ENCODE measurements around the gene SCARF2.

Gene SCARF2

DNA sequence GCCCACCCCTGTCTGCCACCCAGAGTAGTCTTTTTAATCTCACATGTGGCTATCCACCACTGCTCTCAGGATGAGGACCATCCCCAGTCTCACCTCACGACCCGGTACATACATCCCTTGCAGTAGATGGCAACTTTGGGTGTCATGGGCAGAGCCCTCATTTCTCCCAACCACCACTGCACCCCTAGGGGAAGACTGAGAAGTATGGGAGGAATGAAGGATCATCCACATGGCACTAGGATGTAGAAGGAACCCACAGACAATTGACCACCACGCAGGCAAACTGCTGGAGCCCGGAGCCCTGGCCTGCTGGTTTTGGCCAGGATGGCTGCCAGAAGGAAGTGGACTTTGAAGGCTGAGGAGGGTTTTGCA is 1.9 kb upstream of the SCARF2 start:
- no peak for DNase-seq (ENCODE audit: low spot score)

DNA sequence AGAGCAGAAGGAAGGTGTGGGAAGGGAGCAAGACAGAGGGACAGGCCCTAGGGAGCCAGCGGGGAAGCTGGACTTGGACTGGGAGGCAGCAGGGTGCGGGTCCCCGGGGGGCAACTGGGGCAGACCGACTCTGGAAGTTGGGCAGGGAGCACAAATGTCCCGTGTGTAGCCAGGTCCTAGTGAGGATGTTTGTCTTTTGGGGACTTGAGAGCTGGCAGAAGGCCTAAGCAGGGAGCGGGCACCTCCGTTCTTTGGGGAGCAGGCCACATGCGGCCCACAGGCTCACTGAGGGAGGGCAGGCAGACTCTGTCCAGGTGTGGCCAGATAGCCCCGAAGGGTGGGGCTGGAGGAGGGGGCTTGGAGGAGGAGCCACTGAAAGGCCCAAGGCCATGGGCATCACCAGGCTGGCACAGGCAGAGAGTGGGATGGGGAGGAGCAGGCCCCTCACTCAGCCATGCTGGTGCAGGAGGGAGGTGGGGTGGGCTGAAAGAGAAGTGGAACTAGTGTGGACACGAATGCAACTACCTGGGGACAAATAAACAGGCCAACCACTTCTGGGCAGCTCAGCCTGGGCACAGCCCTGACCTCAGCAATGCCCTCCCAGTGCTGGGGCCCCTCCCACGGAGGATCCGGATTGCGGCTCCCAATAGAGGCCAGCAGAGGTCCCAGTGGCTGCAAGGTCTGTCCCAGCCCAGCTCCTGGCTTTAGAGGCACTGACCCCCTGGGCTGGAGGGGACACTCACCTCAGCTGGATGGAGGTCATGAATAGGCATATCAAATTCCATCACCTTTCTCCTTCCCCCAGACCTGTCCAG is 1.3 kb upstream of the SCARF2 start:
- no peak for DNase-seq (ENCODE audit: low spot score)

DNA sequence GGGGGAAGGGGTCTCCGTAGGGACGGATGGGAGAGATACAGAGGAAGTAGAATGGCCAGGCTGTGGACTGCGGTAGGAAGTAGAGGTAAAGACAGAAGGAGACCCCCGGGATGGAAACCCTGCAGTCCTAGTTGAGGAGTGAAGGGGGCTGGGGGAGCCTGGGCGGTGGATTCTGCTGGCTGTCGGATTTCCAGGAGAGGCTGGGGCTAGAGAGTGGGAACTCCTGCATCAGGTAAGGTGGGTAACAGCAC is 727 bp upstream of the SCARF2 start:
- no peak for DNase-seq (ENCODE audit: low spot score)

DNA sequence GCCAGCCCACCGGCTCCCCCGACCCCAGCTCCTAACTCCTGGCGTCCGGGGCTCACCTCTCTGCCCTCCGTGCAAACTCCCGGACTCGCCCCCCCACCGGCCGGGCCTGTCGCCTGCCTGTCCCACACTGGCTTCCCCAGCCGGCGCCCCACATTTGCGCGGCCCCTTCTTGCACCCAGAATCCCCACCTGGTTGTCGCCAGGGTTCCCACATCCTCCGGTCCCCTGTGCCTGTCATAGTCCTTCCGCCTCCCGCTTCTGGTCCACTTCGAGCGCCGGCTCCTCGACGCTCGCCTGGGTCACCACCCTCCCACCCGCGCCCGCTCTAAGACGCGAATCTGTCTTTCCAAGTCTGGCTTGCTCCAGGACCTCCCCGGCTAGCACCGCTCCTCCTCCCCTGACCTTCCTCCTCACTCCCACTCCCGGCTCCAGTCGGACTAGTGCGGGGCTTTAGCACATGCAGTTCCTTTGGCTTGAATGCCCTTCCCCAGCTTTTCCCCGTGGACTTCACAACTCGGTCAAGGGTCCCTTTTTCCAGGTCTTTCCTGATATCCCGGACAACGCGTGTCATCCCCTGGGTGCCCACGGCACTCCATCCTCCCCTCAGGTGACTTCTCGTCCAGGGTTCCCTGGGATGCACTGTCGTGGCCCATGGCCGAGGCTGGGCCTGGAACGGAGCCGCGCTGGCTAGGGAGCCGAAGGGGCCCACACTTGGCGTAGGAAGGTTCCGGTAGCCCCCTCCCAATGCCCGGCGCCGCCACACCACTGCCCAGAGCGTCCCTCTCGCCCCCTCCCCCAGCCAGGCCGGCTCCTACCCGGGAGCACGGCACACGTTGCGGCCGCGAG is 635 bp downstream of the SCARF2 start:
- no peak for DNase-seq (ENCODE audit: low spot score)

DNA sequence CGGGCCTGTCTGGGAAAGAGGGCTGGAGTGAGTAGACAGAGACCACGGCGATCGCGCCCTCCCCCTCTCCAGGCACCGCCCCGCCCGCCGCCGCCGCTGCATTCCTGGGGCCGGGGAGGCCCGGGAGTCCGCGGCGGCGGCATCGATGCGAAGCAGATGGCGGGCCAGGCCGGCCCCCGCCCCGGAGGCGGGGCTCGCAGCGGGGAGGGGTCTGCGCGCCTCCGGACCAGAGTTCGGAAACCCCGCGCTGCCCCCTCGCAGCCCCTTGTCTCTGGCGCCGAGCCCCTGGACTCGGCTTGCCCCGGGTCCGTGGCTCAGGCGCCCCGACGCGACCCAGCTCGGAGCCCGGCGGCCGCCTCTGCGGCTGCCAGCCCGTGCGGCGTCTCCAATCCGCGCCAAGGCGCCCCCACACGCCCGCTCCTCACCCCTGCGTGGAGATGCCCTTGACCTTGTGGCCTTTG is 1.3 kb downstream of the SCARF2 start:
- DNase-seq (ENCODE audit: low spot score), result no peak

DNA sequence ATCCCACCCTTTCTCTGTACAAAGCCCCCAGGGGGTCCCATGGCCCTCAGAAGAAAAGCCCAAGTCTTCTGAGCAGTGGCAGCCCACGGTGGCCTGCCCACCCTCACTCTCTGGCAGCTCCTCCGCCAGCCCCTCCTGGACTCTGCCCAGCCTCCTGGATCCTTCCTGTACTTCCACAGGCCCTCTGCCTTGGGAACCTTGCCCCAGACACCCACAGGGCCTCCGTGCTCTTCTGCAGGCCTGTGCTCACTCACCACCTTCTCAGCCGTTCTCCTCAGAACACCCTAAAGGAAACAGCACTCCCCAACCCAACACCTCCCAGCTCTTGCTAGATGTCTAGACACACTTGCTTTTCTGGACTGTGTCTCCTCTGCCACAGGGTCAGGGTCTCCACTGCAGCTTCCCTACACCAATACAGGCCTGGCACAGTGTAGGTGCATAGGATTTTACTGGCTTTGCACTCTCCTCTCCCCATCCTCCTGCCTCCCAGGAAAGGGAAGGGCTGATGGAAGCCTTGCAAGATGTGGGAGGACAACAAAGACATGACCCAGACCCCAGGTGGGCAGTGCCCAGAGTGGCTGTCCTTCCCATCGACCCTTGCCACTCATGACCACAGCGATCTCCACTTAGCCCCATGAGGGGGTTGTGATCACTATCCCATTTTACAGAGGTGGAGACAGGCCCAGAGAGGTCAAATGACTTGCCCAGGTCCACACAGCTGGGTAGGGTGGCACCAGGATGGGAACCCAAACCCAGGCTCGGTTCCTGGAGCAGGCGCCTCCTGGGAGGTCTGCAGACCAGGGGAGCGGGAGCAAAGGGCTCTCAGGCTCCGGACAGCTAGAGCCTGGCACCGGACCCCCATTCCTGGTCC is 2.0 kb downstream of the SCARF2 start:
- DNase-seq (ENCODE audit: low spot score), result no peak

DNA sequence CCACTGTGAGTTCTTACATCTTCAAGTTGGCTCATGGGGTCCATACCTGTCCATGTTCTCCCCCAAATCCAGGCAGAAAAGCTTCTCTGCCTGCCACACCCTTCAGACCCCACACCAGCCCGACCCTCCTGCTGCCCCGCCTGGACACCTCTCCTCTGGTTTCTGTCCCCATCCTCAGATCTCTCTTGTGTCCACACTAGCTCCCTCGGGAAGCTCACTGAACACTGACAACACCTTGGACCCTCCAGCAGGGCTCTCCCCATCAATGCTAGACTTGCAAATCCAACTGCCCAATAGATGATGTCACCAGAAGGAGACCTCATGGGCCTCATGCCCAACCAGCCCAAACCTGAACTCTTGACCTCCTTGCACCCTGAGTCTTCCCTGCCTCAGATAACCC is 2.9 kb downstream of the SCARF2 start:
- DNase-seq (ENCODE audit: low spot score), result no peak

DNA sequence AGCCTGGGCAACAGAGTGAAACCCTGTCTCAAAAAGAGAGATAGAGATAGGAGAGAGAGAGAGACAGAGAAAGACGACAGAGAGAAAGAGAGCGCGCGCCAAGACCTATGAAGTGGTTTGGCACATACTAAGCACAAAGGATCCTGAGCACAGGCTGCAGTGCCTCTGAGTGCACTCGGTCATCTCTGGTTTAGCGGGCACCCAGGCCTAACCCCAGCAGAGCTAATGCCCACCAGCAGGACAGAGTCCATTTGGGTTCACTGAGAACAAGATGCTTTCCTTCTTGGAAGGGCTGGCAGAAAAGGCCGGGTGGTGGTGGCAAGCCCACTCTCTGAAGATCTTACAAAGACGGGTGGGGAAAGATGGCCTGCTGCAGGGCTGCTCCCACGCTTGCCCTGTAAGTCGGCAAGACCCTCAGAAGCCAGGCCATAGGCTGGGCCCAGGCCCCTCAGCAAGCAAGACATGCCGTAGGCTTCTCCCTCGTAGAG is 3.3 kb downstream of the SCARF2 start:
- DNase-seq (ENCODE audit: low spot score), result no peak

DNA sequence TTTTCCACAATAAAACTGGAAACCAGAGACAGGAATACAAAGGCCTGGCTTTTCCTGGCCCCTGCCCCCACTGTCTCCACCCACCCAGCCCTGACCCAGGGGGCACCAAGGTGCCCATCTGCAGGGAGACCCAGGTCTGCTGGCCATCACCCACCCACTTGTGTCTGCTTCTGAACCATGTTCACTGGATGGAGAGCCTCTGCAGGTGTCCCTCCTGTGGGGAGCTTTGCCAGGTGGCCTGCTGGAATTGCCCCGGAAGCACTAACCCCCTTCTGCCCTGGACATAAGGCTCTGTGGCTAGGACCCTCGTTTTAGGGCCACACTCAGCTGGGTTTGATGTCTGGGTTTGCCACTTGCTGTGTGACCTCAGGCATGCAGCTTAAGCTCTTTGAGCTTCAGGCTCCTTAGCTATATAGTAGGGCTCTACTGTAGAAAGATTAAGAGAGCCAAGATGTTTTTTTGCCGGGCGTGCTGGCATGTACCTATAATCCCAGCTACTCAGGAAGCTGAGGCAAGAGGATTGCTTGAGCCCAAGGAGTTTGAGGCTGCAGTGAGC is 3.9 kb downstream of the SCARF2 start:
- no peak for DNase-seq (ENCODE audit: low spot score)

DNA sequence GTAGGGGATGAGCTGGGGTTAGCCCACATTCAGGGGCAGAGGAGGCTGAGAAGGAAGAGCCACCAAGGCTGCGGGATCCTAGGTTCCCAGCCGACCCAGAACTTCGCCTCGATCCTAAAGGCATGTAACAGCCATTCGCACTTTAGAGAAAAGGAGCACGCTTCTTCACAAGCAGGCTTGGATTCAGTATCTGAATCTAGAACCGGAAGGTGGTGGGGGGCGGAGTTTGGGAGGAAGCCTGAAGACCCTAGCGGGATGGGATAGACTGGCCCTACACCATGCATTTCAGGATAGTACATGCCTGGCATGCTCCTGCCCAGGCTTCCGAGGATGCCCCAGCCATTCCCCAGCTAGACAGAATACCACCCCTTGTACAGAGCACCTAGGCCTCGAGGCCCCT is 4.4 kb downstream of the SCARF2 start:
- DNase-seq (ENCODE audit: low spot score), result no peak

DNA sequence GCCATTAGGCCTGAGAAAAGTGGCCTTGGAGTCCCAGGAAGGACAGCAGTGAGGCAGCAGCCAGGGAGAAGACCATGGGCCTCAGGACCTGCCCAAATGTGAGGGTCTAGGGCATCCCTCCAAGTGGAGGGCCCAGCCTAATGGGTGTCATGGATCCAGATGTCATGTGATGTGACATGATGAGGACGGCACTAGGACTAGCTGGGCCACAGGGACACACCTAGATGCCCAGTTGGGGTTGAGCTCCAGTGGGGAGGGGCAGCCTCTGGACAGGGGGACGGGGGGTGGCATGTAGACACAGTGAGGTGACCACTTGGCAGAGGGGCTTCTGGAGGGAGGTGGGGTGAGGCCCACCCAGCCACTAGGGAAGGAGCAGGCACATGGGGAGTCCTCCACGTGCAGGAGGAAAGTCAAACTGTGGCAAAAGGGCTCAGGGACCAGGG is 5.4 kb downstream of the SCARF2 start:
- DNase-seq (ENCODE audit: low spot score), result no peak

DNA sequence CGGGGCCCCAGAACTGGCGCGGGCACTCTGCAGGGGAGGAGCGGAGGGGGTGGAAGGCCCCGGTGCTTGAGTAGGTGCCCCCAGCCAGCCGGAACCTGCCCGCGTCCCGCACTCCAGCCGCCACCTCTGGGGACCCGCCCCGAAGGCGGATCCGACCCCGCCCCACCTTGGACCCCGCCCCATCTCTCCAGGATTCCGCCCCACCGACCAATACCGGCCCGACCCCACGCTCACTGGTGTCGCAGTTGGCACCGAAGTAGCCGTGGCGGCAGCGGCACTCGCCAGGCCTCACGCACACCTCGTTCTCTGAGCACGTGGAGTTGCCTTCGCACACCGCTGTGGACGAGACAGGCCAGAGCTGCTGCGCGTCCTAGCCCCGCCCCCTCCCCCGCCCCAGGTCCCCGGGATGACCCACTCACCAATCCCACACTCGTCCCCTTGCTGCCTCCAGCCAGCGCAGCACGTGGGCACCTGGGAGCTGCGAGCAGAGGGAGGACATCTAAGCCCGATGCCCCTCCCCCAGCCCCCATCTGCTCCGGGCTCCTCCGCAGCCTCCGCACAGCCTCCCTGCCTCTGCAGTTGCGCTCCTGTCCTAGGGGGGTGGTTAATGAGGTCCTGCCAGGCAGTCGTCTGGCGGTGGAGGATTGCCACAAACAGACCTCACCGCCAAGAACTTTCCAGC is 6.0 kb downstream of the SCARF2 start:
- DNase-seq (ENCODE audit: low spot score), result no peak

DNA sequence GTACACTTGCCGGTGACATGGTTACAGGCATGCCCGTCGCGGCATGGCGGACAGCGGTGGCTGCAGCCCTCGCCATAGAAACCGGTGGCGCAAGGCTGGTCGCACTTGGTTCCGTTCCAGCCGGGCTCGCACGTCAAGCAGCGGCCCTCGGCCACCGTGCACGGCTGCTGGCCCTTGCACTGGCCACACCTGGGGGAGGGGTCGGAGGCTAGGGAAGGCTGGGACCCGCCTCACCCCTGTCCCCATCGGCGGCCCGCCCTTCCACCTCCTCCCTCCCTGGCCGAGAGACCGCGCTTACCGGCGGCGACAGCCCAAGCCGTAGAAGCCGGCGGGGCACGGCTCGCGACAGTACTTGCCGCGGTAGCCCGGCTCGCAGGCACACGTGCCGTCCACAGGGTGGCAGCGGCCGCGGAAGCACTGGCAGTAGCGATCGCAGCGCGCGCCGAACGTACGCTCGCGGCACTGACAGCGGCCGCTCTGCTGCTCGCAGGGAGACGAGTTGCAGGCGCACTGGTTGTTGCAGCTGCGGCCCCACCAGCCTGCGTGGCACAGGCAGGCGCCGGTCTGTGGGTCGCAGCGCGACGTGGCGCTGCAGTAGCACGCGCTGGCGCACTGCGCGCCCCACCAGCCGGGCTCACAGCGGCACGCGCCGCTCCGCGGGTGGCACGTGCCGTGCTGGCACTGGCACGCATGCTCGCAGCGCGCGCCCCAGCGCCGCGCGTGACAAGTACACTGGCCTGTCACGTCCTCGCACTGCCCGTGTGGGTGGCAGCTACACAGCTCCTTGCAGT is 6.7 kb downstream of the SCARF2 start:
- no peak for DNase-seq (ENCODE audit: low spot score)

DNA sequence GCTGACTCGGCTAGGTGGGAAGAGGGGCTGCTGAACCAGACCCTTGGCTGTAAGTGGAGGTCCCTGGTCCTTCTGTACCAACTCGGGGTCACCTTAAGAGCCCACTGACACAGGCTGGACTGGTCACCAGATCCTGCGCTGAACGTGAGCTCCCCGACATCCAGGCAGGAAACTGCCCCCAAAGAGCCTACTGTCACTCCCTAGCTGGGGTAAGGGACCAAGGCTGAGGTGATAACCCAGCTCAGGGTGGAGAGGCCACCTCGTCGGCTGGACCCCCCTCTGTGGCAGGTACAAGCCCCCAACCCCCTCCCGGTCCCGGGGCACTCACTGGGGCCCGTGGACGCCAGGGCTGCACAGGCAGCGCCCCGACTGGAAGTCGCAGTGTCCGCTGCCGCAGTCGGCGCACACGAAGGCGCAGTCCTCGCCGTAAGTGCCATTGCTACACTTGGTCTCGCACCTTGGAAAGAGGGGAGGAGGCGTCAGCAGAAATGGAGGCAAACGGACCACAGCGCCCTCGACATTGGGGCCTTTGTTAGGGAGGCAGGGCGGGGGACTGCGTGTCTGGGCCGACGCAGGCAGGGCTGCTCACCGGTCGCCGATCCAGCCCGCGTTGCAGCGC is 7.4 kb downstream of the SCARF2 start:
- DNase-seq (ENCODE audit: low spot score), result no peak

DNA sequence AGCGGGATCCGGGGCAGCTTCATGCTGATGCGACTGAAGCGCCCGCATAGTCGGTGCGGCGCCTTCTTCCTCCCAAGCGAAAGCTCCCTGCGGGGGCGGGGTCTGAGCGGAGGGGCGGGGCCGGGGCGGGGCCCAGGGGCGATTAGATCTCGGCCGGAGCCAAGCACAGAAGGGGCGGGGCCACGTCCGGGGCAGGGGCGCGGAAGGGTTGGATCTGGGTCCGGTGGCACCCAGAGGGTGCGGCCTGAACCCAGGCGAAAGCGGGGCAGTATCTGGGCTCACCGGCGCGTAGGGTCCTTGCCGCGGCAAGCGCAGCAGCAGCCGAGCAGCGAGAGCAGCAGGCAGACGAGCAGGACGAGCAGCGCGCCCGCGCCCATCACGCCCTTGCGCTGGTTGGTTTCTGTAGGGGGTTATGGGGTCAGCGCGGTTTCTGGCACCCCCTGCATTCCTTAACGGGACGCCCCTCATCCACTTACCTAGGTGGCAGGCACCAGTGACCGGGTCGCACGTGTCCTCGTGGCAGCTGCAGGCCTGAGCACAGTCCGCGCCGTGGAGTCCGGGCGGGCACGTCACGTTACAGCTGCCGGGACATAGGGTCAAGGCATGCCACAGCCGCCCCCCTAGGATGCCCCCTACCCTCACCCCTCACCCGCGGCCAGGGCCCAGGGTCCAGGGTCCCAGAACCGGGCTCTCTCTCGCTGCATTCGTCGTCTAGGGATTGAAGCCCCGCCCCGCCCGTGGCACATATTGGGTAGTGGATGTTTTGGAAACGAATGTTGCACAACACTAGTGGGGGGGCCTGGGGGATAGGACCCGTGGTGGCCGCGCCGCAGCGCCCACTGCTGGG is 8.1 kb downstream of the SCARF2 start:
- DNase-seq (ENCODE audit: low spot score), result peak; percentile 45

DNA sequence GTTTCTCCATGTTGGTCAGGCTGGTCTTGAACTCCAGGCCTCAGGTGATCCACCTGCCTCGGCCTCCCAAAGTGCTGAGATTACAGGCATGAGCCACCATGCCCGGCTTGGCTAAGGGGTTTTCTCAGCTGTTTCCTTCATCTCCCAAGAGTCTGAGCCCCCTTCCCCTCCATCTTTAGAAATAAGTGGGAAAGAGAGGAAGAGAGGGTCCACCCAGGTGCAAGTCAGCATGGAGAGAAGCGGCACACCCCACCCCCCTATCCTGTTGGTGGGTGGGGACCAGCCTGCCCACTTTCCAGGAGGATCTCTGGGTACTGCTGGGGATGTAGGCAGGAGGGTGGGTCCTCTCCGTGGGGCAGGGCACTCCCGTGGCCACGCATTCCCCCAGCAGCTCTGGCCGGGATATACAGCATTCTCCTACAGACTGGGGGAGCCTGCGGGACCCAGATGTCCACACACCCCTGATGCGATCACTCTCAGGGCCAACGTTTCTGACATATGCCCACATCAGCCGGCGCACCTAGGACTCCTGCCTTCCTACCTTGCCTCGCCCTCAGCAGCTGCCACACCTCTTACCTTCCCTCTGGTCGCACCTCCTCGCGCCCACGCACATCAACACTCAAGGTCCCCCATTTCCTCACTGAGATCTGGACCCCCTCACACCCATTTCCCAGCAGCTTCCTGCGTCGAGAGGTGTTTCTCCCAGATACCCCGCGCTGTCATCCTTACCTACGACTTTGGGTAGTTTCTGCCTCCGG is 8.9 kb downstream of the SCARF2 start:
- no peak for DNase-seq (ENCODE audit: low spot score)

DNA sequence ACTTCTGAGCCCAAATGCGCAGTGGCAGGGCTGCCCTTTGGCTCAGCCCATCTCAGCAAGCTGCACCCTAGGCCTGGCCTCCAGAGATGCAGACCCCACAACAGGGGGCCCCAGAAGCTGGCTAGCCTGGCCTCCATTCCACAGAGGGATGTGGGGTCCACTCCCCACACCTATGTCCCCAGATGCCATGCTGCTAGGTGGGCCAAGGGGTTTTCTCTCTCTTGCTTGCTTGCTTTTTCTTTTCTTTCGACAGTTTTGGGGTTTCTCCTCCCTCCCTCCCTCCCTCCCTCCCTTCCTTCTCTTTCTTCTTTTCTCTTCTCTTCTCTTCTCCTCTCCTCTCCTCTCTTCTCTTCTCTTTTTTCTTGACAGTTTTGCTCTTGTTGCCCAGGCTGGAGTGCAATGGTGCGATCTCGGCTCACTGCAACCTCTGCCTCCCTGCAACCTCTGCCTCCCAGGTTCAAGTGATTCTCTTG is 9.6 kb downstream of the SCARF2 start:
- DNase-seq (ENCODE audit: low spot score), result no peak
